GM11168 (cell line): ENCODE results near the gene HOXC9.

Source experiments
- in situ Hi-C: fragments of 300-500 bp; cut with MboI; formaldehyde crosslinking; loops from one replicate; pipeline ENCODE4 v1.12.0; 2022; ENCODE audit warnings: low sequenced_read_pairs; ENCODE audit not compliant: unreplicated experiment

HOXC9 gene

DNA sequence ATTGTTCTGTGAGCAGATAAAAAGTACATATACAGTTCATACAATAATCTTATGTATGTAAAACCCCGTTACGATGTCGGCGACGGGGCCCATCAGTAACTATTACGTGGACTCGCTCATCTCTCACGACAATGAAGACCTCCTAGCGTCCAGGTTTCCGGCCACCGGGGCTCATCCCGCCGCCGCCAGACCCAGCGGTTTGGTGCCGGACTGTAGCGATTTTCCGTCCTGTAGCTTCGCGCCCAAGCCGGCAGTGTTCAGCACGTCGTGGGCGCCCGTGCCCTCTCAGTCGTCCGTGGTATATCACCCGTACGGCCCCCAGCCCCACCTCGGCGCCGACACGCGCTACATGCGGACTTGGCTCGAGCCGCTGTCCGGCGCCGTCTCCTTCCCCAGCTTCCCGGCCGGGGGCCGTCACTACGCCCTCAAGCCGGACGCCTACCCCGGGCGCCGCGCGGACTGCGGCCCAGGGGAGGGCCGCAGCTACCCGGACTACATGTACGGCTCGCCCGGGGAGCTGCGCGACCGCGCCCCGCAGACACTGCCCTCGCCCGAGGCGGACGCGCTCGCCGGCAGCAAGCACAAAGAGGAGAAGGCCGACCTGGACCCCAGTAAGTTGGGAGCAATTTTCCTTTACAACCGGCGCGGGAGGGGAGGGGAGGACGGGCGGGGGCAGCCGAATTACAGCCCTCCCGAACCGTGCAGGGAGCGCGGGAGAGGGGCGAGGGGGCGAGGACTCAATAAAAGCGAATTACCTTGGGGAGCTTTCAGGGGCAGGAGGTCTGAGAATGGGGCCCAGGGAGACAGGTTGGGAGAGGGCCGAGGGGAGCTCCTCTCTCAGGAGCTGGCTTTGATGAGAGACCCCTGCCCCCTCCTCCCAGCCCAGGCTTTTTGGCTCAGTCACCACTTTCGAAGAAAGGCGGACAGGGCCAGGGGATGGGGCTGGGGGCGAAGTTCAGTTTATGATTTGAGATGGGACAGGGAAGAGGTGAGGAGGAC, at the start of gene HOXC9:
Gene HOXC9 (plus strand): TSS at position 46 of the 999 bp plus-strand sequence. CDS start 28 bp downstream, at position 74.
- in situ Hi-C loops: no loop called here

DNA sequence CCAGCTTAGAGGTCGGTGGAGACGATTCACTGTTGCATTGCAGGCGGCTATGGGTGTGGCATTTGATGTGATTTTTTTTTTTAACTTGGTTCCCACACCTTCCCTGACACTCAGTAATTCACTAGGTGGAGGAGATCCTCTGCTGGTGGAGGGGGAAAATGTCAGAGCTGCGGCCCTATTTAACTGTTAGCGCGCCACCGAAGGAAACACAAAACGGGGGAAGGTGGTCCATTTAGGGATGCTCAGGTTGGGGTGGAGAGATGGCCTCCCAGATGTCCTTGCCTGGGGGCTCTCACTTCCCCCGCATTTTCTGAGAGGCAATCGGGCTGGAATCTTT, 49.6 kb upstream of the HOXC9 start:
- in situ Hi-C loops: no loop called here

DNA sequence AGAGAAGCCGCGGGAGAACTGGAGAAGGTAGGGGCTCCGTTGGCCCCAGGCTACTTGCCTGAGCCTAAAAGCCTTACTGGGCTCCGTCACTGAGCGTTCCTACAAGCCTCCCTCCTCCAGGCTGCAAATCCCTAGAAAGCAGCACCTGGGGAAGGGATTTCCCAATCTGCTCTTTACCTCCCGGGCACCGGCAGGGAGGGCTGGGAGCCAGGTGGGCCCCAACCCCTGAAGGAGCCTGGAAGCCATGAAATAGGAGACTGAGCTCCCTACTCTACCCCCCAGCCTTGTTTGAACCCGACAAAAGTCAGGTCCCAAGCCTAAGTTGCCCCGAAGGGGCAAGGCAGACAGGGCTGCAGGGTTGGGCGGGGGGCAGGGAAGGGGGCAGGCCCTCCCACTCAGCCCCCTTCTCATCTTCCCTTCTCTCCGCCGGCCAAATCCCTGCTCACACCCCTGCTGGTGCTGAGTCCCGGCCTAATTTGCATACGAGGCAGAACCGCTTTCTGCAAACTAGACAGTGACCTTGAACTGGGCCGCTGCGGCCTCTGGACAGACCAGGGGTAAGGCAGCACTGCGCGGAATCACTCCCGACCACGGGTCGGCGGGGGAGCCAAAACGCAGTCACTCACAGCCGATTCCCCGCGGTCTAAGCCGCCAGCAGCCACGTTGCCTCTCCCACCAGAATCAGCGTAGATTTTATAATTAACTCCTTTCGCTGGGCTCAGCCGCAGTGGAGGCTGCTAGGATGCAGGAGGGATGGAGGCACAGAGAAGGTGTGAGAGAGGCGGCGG, 49.0 kb upstream of the HOXC9 start:
- in situ Hi-C loops: no loop called here

DNA sequence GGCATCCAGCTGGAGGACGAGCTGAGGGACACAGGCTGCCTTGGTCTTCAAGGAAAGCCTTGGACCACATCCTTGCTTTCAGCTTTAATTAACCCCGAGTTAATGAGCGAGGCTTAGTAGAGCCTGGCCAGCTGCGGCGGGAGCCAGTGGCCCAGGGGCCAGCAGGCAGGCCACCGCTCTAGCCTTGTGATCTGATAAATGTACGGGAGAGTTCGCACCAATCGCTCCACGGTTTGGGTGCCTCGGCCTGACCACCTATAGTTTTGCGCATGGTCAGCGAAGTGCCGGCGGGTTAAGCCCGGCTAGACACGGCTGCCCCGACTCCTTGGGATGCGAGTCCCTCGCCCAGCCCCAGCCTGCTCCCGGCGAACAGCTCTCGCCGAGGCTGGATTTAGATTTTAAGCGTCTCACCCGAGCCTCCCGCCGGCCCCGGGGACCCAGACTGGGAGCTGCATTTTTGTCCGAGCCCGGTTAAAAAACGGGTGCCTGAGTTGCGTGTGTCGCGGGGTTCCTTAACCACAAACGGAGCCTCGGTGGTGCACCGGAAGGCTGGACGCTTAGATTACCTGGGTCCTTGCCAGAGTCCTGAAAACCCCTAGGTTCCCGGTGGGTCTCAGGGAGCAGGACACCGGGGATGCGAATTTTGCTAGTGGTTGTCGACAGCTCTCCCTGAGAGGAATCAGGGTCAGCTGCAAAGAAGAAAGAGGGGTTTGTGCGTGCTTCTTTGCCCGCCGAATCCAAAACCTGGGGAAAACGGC, 48.2 kb upstream of the HOXC9 start:
- in situ Hi-C loops: no loop called here

DNA sequence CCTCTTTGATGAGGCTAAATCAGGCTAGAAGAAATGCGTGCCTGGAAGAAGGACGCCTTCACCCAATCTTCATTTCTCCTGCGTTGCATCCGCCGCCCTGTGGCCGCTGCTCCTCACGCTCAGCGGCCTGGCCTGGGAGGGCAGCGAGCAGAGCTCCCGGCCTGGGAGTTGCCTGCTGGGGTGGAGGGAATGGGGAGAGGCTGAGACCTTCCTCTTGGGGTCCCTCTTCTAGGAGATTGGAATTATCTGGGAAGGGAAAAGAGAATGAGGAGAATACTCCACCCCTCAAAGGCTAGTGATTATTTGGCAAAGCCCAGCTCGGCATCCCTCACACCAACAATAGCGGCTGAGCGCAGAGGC, 47.6 kb upstream of the HOXC9 start:
- in situ Hi-C loops: no loop called here

DNA sequence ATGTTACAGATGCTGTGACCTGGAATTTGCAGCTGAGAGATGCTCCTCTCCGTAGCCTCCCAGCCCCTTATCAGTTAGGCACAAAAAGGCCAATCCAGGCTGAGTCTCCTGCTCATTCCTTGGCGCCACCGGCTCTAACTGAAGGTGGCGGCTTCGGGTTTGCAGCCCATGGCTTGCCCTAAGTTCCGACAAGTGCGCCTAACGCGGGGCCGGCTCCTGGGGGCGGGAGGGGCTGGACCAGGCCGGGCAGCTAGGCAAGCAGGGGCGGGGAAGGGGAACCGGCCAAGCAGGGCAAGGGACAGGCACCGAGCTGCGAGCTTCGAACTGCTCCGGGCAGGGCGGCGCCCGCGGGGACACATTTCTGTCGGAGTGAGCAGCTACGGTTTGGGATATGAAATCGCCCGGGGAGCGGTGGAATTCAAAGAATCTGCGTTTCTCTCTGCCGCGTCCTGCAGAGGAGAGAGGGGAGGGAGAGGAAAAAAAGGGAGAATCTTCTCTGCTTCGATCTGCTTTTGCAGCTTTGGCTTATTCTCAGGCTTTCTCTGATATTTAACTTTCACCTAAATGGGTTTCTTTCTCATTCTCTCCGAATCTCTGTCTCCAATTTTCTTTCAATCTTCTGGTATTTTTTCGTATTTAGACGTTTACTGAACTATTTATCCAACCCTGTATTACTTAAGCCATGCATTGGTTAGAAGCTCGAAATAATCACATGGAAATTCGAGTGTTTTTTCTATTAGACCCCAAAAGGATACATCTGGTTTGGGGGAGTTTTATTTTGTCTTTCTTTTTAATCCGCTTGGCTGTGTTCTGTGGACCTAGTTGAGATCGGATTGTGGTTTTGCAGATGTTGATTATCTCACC, 46.9 kb upstream of the HOXC9 start:
- in situ Hi-C loops: no loop called here

DNA sequence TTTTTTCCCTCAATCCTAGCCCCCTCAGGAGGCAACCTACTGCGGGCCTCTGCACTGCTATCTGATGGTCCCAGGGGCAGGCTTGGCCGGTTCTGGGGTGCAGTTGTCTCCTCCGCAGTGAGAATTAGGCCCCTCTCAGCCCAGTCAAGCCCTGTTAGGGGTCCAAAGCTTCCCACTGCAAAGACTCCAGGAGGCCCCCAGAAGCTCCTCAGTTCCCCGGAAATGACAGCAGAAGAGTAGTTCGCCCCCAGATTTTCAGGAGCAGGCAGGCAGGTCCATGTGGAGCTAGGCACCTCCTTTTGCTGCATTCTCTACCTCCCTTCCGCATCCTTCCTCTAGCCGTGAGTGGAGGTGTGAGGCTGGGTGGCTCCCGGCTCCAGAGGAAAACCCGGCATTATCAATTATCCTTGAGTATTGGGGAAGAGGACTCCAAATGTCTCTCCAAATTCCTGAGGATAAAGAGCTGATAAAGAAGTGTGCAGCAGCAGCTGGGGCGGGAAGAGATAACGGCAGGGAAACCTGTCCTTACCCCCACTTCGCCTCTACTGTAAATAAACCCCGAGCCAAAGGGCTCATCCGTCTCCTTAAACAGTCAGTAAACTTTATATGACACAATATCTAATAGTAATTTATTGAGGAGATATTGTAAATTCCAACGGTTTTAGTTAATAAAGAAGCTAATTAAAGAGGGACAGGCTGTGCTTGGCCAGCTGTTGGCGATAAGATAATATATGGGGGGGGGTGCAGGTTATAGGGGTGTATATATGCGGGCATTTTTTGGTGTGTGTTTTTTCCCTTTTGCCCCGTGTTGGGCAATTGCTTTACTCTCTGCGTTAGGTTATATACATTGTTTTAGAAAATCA, 45.9 kb upstream of the HOXC9 start:
- in situ Hi-C loops: no loop called here

DNA sequence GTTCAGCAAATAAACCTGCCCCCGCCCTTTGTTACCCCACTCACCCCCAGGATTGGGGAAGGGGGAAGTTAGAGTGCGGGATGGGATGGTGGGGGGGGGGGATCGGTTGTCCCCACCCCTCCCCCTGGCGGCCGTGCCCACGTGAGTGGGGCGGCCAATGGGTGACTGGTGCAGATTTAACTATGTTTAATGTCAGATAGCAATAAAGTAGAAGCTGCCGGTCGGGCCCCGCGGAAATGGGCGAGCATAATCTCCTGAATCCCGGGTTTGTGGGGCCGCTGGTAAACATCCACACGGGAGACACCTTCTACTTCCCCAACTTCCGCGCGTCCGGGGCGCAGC, 45.3 kb upstream of the HOXC9 start, which contains the start of gene HOXC12:
Gene HOXC12 (plus strand): TSS at position 210 of the 342 bp plus-strand sequence. CDS start 27 bp downstream, at position 237.
- in situ Hi-C loops: no loop called here

DNA sequence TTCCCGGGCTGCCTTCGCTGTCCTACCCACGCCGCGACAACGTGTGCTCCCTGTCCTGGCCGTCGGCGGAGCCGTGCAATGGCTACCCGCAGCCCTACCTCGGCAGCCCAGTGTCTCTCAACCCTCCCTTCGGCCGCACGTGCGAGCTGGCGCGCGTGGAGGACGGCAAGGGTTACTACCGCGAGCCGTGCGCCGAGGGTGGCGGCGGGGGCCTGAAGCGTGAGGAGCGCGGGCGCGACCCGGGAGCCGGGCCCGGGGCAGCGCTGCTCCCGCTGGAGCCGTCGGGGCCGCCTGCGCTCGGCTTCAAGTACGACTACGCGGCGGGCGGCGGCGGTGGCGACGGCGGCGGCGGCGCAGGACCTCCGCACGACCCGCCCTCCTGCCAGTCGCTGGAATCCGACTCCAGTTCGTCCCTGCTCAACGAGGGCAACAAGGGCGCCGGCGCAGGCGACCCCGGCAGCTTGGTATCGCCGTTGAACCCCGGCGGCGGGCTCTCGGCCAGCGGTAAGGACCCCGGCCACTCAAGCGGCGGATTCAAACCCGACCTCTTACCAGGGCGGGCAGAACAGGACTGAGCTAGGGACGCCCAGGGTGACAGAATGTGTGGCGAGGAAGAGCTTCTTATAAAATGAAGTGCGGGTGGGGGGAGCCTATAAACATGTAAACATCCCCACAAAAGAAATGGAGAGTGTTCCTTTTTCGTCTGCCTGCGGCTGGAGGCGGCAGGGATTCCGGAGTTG, 44.8 kb upstream of the HOXC9 start:
- in situ Hi-C loops: no loop called here

DNA sequence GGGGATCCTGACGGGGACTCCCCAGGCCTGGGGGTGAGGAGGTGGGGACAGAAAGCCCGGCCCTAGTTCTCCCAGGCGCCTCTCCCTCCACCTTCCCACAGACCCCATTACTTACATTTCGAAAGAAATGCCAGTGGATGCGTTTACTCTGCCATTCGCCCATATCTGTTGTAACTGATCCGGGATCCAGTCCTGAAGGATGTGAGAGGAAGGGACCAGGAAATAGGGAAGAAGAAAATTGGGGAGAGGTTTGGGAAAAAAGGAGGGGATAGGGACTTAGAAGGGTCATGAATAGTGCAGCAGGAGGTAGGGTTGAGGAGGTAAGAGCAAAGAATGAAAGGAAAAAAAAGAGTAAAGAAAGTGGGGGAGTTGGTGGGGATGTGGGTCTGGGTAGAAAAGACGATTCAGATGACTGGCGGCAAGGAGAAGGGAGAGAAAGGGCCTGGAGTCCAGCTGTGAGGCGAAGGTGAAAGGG, 44.1 kb upstream of the HOXC9 start:
- in situ Hi-C loops: no loop called here

DNA sequence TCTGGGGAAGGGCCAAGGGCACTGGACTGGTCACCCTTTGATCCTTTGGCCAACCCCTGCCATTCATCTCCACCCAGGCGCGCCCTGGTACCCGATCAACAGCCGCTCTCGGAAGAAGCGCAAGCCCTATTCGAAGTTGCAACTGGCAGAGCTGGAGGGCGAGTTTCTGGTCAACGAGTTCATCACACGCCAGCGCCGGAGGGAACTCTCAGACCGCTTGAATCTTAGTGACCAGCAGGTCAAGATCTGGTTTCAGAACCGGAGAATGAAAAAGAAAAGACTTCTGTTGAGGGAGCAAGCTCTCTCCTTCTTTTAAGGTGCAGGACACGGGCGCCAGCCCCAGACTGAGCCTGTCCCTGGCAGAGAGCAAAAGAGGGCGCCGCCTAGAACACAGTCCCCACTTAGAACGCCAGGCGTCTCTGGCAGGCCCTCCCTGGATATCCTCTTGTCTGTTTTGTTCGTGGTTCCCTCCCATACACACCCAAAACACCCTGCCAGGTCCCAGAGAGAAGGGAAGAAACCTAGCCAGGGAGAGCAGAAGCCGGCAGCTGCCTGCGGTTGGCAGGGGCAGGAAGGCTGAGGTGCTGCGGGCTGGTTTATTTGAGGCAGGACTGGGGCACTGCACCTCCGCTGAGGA, 43.6 kb upstream of the HOXC9 start:
- in situ Hi-C loops: no loop called here

DNA sequence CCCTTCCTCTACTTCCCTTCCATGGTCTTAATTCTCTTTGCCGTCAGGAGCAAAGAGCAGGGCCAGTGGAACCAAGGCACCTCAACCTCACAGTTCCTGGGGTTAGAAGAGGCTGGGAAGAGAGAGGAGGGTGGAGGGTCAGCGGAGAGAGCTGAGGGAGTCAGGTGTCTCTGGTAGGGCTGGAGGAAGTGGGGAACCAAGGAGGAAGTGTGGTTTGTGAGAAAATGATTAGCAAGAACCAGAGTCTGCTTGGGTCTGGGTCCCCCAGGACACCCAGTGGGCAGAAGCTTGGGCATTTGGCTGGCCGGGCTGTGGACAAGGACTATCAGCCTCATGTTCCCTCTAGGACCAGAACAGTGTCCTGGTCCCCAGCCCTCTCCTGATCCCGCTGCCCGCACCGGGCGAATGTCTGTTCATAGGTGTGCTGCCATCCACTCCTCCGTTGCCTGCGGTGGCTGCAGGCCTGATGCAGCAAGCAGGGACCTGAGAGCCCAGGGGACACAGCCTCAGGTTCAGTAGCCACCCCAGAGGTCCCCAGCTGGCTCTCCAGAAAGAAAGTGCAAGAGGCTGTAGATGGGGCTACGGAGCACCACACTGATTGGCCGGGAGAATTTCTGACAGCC, 42.9 kb upstream of the HOXC9 start:
- in situ Hi-C loops: no loop called here

DNA sequence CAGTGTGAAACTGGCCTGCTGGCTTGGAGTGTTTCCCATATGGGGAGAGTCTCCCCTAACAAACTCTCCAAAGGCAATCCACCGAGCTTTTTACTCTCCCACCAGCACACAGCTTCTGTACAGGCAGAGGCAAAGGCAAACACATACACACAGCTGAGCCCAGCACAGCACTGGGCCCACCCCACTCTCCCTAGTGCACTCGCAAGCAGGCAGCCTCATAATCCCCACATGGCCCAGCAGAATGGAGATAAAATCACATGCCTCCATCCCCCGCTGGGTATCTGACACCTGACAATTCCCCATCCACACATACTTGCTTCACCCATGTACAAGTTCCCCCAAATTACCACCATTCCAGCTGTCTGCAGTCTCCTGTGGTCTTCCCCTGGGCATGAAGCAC, 41.8 kb upstream of the HOXC9 start:
- in situ Hi-C loops: no loop called here

DNA sequence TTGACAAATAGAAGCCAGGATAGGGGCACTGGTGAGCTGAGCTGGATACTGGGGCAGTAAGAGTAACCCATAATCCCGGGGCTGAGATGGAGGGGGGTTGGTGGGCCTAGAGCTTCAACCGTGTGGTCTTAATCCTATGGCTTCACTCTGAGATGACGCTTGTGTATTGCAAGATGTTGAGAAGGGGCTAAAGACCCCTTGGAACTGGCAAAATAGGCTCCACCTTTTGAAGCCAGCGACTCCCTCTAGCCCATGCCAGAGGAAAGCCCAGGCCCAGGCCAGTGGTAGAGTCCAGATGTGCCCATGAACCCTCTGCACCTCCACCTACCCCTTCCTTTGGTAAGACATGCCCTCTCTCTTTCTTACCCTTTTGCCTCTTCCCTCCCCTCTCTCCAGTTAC, 40.6 kb upstream of the HOXC9 start:
- in situ Hi-C loops: no loop called here

DNA sequence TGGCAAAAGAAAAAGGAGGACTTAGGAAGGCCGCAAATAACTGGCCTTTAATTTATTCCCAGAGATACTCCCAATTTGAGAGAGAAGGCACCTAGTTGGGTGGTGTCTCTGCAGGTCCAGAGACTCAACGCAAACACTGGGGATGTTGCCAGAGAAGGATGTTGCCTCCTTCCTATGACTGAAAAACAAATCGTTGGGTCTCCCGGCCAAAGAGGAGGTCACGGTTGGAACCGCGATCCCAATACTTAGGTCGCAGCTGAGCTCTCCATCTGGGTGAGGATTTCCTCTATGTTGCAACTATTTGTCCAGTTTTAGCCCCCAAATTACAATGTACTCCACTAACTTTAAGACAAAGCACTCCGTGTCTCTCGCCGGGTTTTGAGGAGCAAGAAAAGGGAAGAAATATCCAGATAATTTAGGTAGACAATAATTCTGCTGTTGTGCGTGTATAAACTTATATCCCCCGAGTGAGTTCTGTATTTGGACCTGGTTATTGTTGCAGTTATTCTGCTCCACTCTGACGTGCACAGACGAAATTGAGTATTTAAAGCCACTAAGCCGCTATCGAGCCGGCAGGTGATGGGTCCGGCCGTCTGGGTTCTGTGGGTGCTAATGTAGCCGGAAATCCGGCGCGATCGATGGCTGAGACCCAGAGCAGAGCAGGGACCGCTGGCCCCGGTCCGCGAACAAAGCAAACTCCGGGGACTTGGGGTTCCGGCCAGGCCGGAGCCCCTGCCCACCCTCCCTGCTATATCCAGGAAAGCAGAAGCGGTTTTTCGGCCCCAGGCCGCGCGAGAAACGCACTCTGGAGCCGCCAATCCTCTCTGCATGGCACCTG, 39.6 kb upstream of the HOXC9 start:
- in situ Hi-C loops: no loop called here

DNA sequence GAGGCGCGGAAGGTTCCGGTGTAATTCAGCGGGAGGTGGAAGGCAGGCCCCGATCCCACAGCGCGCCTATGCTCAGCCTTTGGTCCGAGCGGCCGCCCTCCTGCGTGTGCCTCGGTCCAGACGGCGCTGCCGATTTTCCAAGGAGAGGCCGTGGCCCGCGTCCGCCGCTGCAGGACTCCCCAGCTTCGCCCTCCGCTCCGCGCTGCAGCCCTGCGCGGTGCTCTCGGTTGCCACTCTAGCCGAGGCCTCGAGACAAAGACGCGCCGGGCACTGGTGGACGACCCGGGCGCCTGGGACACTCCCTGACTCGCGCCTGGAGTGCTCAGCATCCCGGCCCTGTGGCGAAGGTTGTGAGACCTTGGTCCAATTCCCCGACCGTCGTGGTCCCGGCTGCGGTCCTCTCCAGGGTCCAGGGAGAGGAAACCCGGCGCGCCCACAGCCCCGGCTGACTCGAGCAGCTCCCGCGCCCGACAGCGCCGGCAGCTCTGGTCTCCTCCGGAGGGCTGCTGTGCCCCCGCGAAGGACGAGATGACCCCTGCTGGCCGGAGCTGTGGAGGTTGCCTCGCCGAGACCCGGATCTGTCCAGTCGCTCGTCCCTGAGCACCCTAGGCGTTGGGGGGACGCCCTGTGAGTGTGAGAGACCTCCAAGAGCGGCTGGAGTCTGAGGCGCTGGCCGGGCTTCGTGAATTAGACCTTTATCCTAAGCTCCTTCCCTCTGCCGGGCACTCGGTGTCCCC, 38.8 kb upstream of the HOXC9 start:
- in situ Hi-C loops: no loop called here
